Breast epithelium (tissue), 3 donors: Measurements from ENCODE around the gene BRF1.

Source experiments
- POLR2AphosphoS5 ChIP-seq, 3 donors: sonication (generic); formaldehyde crosslinking; IDR thresholded peaks; one replicate each; pipeline ENCODE4 v1.6.1; 2017; ENCODE audit warnings: antibody characterized with exemption in 3 of 3
- TF ChIP-seq, protein P1 (sequence below), 3 donors: fragments of 450-650 bp; IDR thresholded peaks; one replicate each; pipeline ENCODE4 v1.5.1; 2016 to 2017; ENCODE audit warnings: antibody characterized with exemption in 3 of 3, mild to moderate bottlenecking in 3 of 3, moderate library complexity in 3 of 3

DNA sequence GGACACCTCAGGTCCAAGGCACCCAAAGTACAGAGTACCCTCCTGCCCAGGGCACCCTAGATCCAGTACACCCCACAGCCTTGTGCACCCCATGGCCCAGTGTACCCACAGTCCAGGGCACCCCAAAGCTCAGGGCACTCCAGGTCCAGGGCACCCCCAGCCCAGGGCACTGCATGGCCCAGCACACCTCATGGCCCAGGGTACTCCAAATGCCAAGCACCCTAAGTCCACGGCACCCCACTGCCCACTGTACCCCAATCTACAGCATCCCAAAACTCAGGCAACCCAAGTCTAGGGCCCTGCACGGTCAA is 138.2 kb downstream of the BRF1 start:
- TF ChIP-seq, protein P1, sequence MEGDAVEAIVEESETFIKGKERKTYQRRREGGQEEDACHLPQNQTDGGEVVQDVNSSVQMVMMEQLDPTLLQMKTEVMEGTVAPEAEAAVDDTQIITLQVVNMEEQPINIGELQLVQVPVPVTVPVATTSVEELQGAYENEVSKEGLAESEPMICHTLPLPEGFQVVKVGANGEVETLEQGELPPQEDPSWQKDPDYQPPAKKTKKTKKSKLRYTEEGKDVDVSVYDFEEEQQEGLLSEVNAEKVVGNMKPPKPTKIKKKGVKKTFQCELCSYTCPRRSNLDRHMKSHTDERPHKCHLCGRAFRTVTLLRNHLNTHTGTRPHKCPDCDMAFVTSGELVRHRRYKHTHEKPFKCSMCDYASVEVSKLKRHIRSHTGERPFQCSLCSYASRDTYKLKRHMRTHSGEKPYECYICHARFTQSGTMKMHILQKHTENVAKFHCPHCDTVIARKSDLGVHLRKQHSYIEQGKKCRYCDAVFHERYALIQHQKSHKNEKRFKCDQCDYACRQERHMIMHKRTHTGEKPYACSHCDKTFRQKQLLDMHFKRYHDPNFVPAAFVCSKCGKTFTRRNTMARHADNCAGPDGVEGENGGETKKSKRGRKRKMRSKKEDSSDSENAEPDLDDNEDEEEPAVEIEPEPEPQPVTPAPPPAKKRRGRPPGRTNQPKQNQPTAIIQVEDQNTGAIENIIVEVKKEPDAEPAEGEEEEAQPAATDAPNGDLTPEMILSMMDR (IDR thresholded peaks at IDR 0.05), result no peak
- no peak for TF ChIP-seq POLR2AphosphoS5 (IDR thresholded peaks at IDR 0.05)
